ENCODE results near the gene PODXL2.

The PODXL2 gene

GRCh38 chr3:127691974-127692373, 63.0 kb downstream of the PODXL2 start:
- no peak for TF ChIP-seq CTCF (IDR thresholded peaks at IDR 0.05; ENCODE audit: insufficient read depth, missing control alignments)
- DNase-seq (ENCODE audit: insufficient read length, low spot score) (no peak), FAIRE-seq (no peak)

GRCh38 chr3:127692501-127693335, 63.7 kb downstream of the PODXL2 start:
- no peak for FAIRE-seq
- DNase-seq (ENCODE audit: insufficient read length, low spot score), result no peak
- no peak for TF ChIP-seq CTCF (IDR thresholded peaks at IDR 0.05; ENCODE audit: insufficient read depth, missing control alignments)

- no peak for FAIRE-seq
Observed at GRCh38 chr3:127693336-127693843, 64.4 kb downstream of the PODXL2 start.

GRCh38 chr3:127694467-127695215, 65.7 kb downstream of the PODXL2 start:
- no peak for DNase-seq (ENCODE audit: insufficient read length, low spot score)
- no peak for FAIRE-seq
- peak; percentile 61 for TF ChIP-seq CTCF (IDR thresholded peaks at IDR 0.05; ENCODE audit: insufficient read depth, missing control alignments)

More at GRCh38 chr3:127693336-127693843, 64.4 kb downstream of the PODXL2 start:
- TF ChIP-seq CTCF (IDR thresholded peaks at IDR 0.05; ENCODE audit: insufficient read depth, missing control alignments), result no peak
- DNase-seq (ENCODE audit: insufficient read length, low spot score), result no peak

GRCh38 chr3:127697551-127698240, 68.7 kb downstream of the PODXL2 start:
- no peak for TF ChIP-seq CTCF (IDR thresholded peaks at IDR 0.05; ENCODE audit: insufficient read depth, missing control alignments)
- FAIRE-seq (no peak), DNase-seq (ENCODE audit: insufficient read length, low spot score) (no peak)

- DNase-seq (ENCODE audit: insufficient read length, low spot score), result no peak
- FAIRE-seq, result no peak
- TF ChIP-seq CTCF (IDR thresholded peaks at IDR 0.05; ENCODE audit: insufficient read depth, missing control alignments), result no peak
Observed at GRCh38 chr3:127698286-127698685, 69.3 kb downstream of the PODXL2 start.

Measured in D721Med (cell line).